ENCODE data around the gene HOXA9.

HOXA9 gene

DNA sequence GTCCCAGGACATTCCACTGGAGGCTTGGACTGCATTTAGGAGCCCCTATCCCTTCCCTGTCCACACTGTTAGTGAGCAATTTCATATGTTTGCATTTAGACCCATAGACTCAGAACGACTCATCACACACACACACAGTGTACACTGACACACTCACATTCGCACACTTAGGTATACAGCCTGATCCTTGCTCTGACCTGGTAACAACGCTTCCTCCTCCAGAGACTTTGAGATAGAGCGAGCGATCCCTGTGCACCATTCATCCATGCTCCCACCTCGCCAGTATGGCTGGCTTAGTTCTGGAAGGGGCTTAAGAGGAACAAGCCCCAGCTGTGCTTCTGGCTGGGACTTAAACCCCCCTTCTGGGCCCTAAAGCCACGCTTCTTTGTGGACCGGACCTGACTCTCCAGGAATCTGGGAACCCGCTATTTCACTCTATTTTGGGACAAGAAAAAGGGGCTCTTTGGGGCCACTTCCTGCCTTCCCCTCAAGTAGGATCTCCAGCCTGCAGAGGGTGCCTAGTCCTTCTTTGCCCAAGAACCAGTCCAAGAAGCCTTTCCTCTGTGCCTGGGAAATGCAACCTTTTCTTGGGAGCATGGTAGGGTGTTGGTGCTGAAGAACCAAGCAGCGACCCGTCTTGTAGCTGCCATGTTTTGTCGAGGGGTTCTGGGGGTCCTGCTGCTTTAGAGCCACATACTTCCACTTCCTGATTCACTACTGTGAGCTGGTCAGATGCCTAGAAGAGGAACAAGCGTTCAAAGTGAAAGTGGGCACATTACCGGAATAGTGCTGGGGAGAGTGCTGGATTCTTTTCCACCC, 35.6 kb upstream of the HOXA9 start:
- no peak for DNase-seq

GRCh38 chr7:27199849-27200760, 34.8 kb upstream of the HOXA9 start, which contains the start of gene HOXA13:
HOXA13 (minus strand) TSS chr7:27200091; CDS start chr7:27200077, 14 bp downstream.
- DNase-seq: no peak

- DNase-seq: no peak
These were observed 33.8 kb upstream of the HOXA9 start for GRCh38 chr7:27198871-27199801.

- no peak for DNase-seq
These were observed 33.0 kb upstream of the HOXA9 start for GRCh38 chr7:27198138-27198841.

DNA sequence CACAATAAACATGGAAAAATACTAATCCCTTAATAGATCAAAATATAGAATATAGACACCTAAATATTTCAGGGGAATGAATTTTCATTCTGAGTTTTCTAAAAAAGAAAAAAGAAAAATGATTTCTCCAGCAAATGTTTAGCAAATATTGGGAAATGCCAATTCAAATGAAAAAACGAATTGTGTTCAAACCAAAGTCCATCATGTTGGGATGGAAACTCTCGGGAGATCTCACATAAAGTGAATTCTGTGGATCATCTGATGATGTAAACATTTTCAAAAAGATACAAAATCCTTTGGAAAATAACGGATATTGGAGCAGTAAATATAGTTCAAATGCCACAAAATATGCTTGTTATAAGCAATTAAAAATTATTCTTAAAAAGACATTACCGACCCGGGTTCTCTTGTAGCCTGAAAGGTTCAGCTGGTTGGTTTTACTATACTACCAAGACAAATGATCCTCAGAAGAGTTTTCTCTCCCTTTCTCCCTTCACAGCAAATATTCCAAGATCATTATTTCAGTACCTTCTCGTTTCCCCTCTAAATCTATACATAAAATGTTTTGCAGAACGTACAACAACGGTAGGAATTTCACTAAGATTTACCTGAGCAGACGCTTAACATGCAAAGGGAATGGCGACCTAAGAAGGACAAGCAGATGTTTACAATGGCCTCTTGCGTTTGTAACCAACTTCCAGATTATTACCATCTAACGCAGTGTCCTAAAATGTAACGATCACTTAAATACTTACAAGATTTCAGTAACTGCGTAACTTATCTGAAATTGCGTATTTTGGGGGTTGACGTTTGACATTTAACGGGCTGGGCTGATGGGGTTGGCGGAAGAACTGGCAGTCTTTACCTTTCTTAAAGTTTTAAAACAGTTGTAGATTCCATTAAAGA, 32.1 kb upstream of the HOXA9 start:
- DNase-seq: no peak

DNA sequence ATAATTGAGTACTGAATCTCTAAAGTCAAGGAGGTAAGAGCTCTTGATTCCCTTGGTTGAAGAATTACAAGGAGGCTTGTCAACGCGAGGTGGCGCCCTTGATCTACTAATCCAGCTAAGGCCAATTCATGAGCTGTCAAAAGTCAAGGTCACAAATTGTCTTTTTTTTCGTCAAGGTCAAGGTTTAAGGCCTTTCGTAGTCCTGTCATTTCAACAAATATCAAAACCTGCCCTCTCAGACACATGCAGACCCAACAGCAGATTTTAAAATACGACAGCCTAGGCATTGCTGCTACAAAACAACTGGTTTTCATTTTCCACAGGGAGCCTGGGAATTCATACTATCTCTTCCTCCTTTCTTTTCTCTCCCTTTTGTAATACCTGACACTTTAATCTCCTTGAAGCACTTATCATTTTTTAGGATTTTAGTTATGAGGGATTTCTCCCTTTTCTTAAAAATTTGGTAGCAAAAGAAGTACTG, 31.0 kb upstream of the HOXA9 start:
- peak; percentile 34 for DNase-seq

DNA sequence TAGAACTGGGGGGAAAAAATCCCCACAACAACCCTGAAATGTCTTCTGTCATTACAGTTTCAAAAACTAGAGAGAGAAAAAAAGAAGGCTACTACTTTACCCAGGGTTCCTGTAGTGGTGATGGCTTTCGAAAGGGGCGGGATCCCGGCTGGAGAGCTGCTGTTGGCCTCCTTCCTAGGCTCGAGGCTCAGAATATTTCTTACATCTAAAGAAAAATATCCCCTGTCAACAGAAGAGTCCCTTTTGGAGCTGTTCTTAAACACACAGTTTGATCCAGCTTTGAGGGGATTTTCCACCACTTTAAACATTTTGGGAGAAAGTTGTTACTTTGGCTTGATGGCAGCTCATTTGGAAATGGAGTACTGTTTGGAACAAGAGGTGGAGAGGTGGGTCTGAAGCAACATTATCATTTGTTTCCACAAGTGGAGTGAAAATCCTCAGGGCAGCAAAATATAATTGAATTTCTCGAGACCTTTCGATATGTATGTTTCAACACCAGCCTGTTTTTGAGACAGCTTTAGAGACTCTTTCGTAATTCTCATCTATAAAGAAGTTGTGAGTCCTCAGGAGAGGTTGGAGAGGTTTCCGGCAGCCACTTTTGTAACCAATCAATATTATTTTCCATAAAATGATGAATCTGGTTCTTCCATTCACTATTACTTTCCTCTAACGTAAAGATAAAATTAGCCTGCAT, 29.5 kb upstream of the HOXA9 start:
- DNase-seq: no peak

GRCh38 chr7:27194002-27194352, 28.6 kb upstream of the HOXA9 start:
- no peak for DNase-seq

GRCh38 chr7:27193335-27194001, 28.1 kb upstream of the HOXA9 start:
- DNase-seq: no peak

- DNase-seq: no peak
These were observed 27.4 kb upstream of the HOXA9 start for GRCh38 chr7:27192546-27193334.

- DNase-seq: no peak
These were observed 26.7 kb upstream of the HOXA9 start for GRCh38 chr7:27191833-27192545.

DNA sequence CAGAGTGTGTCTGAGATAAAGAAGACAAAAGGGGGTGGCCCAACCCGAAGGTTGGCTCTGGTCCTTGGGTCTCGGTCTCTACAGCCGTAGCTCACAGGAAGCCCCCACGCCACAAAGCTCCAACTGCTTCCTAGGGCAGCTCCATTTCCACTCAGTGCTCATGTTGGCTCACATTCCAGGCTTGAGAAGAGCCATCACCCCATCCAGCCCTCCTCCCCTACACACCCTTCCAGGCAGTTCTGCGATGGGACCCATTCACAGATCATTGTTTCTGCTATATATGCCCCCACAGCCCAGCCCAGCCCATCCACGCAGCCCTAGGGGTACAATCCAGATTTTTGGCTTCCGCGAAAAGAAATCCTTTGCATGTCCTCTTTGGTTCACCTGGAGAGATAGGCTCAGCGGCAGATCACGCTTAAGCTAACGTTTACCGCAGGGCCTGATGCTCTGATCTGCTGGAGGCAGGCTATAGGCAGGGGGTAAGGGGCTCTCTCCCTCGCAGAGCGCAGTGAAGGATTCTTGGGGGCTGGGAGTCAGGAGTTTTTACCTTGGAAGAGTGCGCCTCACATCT, 25.9 kb upstream of the HOXA9 start:
- DNase-seq: no peak

DNA sequence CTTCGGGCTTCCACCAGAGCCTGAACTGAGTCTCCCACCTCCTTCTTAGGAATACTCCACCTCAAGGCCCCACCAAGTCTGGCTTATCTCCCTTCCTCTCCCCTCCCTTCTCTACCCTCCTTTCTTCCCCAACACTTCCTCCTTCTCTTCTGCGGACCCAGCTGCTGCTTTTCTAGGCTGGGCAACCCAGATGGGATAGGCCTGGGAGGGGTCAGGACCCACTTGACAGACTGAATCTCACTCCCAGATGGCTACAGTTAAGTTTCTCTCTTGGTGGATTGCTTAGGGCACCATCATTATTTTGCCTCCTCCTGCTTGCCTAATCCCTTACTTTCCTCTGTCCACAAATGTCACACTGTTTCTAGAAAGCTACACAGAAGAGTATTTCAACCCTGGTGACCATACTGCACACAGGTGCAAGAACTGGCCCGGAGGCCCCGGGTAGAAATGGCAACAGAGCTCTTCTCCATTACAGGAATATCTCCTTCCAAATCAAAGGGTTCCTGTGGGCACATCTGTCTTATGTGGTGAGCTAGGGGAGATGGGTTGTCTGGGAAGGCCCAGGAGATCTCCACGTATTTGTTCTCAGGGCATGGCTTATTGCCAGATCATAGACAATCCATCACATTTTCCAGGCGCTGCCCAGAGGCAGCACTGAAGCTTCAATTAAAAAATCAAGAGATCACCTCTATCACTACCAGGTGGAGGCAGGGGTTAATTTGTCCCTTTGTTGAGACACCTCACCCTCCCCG, 24.8 kb upstream of the HOXA9 start:
- DNase-seq: no peak

- no peak for DNase-seq
These were observed 24.1 kb upstream of the HOXA9 start for GRCh38 chr7:27189295-27189996.

- DNase-seq: no peak
These were observed 23.3 kb upstream of the HOXA9 start for GRCh38 chr7:27188386-27189294.

Data from NK-92 treated with Interleukin-12 subunit alpha and Interleukin-12 subunit beta, amount 100 ng/mL, for 24 hours (cell line).